ENCODE results near the gene CYBC1.

CYBC1 gene

GRCh38 chr17:82470065-82470464 is 19.5 kb upstream of the CYBC1 start:
- Histone ChIP-seq H2AFZ (ENCODE audit: low read length) (no peak overlapping the region), H4K20me1 (ENCODE audit: insufficient read depth, low read length) (no peaks in the 10 kb centered on the region), H3K27me3 (replicated peaks; ENCODE audit: insufficient read depth, low read length) (no peaks in the 10 kb centered on the region), H3K9me2 (replicated peaks; ENCODE audit: insufficient read depth, low read length) (no peaks in the 10 kb centered on the region), H3K9ac (ENCODE audit: low read length) (no peak overlapping the region), H3K4me3 (ENCODE audit: low read length) (no peak overlapping the region), H3K79me2 (ENCODE audit: low read length) (peaks cover 34% of the 10 kb centered on the region), H3K4me2 (ENCODE audit: low read depth, low read length) (no peak overlapping the region), H3K9me3 (replicated peaks; ENCODE audit: insufficient read depth, low read length) (no peaks in the 10 kb centered on the region), H3K27ac (ENCODE audit: low read length) (no peak overlapping the region), H3F3A (ENCODE audit: insufficient read depth, low read length) (peaks cover 8% of the 10 kb centered on the region), H3K36me3 (replicated peaks; ENCODE audit: insufficient read depth, low read length) (peaks cover 11% of the 10 kb centered on the region; the same call in 1 of the 2 replicates), H3K4me1 (ENCODE audit: low read length) (peaks cover 9% of the 10 kb centered on the region)
- DNase-seq: no peak
- no peak for TF ChIP-seq EZH2phosphoT487 (IDR thresholded peaks at IDR 0.05; ENCODE audit: low read length)
- no peak for TF ChIP-seq EZH2 (optimal IDR thresholded peaks at IDR 0.05; ENCODE audit: low read depth, low read length)
- TF ChIP-seq CTCF (IDR thresholded peaks at IDR 0.05; ENCODE audit: low read length): no peak

- H3K4me1 ChIP-seq (ENCODE audit: low read length): peaks cover 22% of the 10 kb centered on the region
- H3F3A ChIP-seq (ENCODE audit: insufficient read depth, low read length): peaks cover 21% of the 10 kb centered on the region
- no peak overlapping the region for H3K4me3 ChIP-seq (ENCODE audit: low read length)
- DNase-seq: no peak
- peaks cover 25% of the 10 kb centered on the region for H3K79me2 ChIP-seq (ENCODE audit: low read length)
- no peak for TF ChIP-seq CTCF (IDR thresholded peaks at IDR 0.05; ENCODE audit: low read length)
- TF ChIP-seq EZH2phosphoT487 (IDR thresholded peaks at IDR 0.05; ENCODE audit: low read length): no peak
- TF ChIP-seq EZH2 (optimal IDR thresholded peaks at IDR 0.05; ENCODE audit: low read depth, low read length): no peak
- H3K36me3 ChIP-seq (replicated peaks; ENCODE audit: insufficient read depth, low read length): peaks cover 11% of the 10 kb centered on the region
- no peaks in the 10 kb centered on the region for H4K20me1 ChIP-seq (ENCODE audit: insufficient read depth, low read length)
- H3K27ac ChIP-seq (ENCODE audit: low read length): no peak overlapping the region
- H3K9me3 ChIP-seq (replicated peaks; ENCODE audit: insufficient read depth, low read length): no peaks in the 10 kb centered on the region
- no peak overlapping the region for H3K9ac ChIP-seq (ENCODE audit: low read length)
- H3K4me2 ChIP-seq (ENCODE audit: low read depth, low read length): no peak overlapping the region
- H2AFZ ChIP-seq (ENCODE audit: low read length): no peak overlapping the region
- H3K9me2 ChIP-seq (replicated peaks; ENCODE audit: insufficient read depth, low read length): no peaks in the 10 kb centered on the region
- H3K27me3 ChIP-seq (replicated peaks; ENCODE audit: insufficient read depth, low read length): no peaks in the 10 kb centered on the region
Measured at GRCh38 chr17:82468692-82469091, 18.1 kb upstream of the CYBC1 start.

DNA sequence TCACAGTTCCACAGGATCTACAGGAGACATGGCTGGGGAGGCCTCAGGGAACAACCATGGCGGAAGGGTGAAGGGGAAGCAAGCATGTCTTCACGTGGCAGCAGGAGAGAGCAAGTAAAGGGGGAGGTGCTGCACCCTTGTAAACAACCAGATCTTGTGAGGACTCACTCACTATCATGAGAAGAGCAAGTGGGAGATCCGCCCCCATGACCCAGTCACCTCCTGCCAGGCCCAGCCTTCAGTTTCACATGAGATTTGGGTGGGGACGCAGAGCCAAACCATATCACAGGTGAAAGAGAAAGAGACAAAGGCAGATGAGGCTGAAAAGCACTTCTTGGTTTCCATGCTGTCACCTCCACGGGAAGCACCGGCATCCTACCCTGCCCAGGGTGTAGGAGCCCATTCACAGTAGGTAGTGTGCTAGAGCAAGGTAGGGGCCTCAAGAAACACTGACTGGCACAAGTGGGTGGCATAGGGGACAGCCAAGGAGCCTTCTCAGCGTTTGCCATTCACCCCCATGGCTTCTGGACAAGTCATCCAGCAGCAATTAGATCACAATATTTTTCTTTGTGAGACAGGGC is 14.6 kb upstream of the CYBC1 start:
- no peak overlapping the region for H2AFZ ChIP-seq (ENCODE audit: low read length)
- DNase-seq: peak; percentile 92
- H3K4me3 ChIP-seq (ENCODE audit: low read length): no peak overlapping the region
- peak overlapping the region; percentile 45 for H3K4me2 ChIP-seq (ENCODE audit: low read depth, low read length)
- H3K9me3 ChIP-seq (replicated peaks; ENCODE audit: insufficient read depth, low read length): no peaks in the 10 kb centered on the region
- H3F3A ChIP-seq (ENCODE audit: insufficient read depth, low read length): peaks cover 23% of the 10 kb centered on the region
- H3K36me3 ChIP-seq (replicated peaks; ENCODE audit: insufficient read depth, low read length): peaks cover 10% of the 10 kb centered on the region
- no peaks in the 10 kb centered on the region for H4K20me1 ChIP-seq (ENCODE audit: insufficient read depth, low read length)
- no peaks in the 10 kb centered on the region for H3K9me2 ChIP-seq (replicated peaks; ENCODE audit: insufficient read depth, low read length)
- peaks cover 22% of the 10 kb centered on the region for H3K4me1 ChIP-seq (ENCODE audit: low read length)
- H3K27me3 ChIP-seq (replicated peaks; ENCODE audit: insufficient read depth, low read length): no peaks in the 10 kb centered on the region
- TF ChIP-seq EZH2 (optimal IDR thresholded peaks at IDR 0.05; ENCODE audit: low read depth, low read length): no peak
- no peak for TF ChIP-seq CTCF (IDR thresholded peaks at IDR 0.05; ENCODE audit: low read length)
- no peak for TF ChIP-seq EZH2phosphoT487 (IDR thresholded peaks at IDR 0.05; ENCODE audit: low read length)
- peak overlapping the region; percentile 36; the same call in 1 of the 2 replicates for H3K9ac ChIP-seq (ENCODE audit: low read length)
- peak overlapping the region; percentile 85 for H3K27ac ChIP-seq (ENCODE audit: low read length)
- peaks cover 47% of the 10 kb centered on the region for H3K79me2 ChIP-seq (ENCODE audit: low read length)

Data from MM.1S (cell line).